A673 (cell line): ENCODE measurements around the gene AURKA.

Experiments used
- CTCF ChIP-seq: fragments of 300-800, 200-600 bp; sonication (generic); conservative IDR thresholded peaks from 2 replicates; pipeline ENCODE4 v1.5.1; 2017; ENCODE audit warnings: low read depth, mild to moderate bottlenecking, antibody characterized with exemption, low read length, moderate library complexity, mixed read lengths
- EZH2 ChIP-seq: fragments of 200-600 bp; sonication (generic); IDR thresholded peaks from 2 replicates; pipeline ENCODE4 v1.6.1; 2017; ENCODE audit warnings: borderline replicate concordance, low read depth, mild to moderate bottlenecking, mixed read lengths, antibody characterized with exemption, low read length; ENCODE audit not compliant: poor library complexity, severe bottlenecking

GRCh38 chr20:56409956-56410355 is 17.9 kb upstream of the AURKA start:
- TF ChIP-seq CTCF: no peak
- TF ChIP-seq EZH2: no peak
